ENCODE data around the gene RTF2.

RTF2 gene

DNA sequence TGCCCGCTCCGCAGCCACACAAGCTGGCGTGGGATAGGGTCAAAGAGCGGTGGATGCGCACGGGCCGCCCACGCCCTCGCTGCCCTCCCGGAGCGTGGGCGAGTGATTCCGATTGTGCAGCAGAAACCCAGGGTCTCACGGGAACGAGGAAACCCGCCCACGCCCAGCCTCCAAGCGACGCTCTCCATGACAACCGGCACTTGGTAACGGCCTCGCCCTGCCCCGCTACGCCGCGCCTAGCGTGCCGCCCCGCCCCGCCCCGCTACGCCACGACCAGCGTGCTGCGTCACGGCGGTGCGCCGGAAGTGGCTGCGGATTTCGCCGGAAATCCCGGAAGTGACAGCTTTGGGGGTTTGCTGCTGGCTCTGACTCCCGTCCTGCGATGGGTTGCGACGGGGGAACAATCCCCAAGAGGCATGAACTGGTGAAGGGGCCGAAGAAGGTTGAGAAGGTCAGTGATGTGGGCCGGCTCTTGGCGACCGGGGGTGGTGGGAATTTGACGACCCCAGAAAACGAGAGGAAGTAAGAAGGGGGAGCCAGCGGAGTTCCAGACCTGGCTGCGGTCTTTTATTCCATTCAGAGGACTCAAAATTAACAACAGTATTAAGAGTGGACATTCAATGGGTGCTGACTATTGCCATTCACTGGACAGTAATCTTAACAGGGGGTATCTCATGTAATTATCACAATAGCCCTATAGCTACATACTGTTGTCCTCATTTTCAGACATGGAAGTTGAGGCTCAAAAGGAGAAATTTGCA lies at the start of gene RTF2:
TSS of gene RTF2 (plus strand) at position 312 of the 761 bp plus-strand sequence. CDS start at position 383, 71 bp downstream.
- H3K27ac ChIP-seq: peak within 1 kb of the TSS; percentile 78 to 83
- peak within 1 kb of the TSS; percentile 86 for H3K4me3 ChIP-seq
- DNase-seq (ENCODE audit: low spot score): peak; percentile 95
- no peak for TF ChIP-seq CTCF (IDR thresholded peaks at IDR 0.05)

DNA sequence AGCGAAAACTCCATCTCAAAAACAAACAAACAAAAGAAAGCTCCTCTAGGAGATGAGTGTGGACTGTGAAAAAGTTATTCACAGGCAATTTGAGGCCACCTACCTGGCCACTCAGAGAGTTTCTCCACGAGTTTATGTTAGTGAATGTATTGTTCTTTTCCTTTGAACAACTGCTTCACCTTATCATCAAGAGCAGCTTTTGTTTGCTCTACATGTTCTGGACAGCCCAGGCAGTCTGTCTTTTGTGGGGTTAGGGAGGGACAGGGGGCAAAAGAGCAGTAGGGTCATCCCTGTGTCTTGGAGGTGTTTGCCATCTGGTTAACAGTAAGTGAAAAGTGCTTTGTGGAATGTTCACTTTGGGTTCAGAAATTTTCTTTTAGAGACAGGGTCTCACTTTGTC lies 48.4 kb upstream of the RTF2 start:
- no peak for DNase-seq (ENCODE audit: low spot score)
- H3K4me3 ChIP-seq: no peak overlapping the region
- no peak for TF ChIP-seq CTCF (IDR thresholded peaks at IDR 0.05)
- no peak overlapping the region for H3K27ac ChIP-seq

GRCh38 chr20:56420940-56421688 lies 47.3 kb upstream of the RTF2 start:
- TF ChIP-seq CTCF (IDR thresholded peaks at IDR 0.05): no peak
- H3K27ac ChIP-seq: no peak overlapping the region
- DNase-seq (ENCODE audit: low spot score): no peak
- H3K4me3 ChIP-seq: no peak overlapping the region

DNA sequence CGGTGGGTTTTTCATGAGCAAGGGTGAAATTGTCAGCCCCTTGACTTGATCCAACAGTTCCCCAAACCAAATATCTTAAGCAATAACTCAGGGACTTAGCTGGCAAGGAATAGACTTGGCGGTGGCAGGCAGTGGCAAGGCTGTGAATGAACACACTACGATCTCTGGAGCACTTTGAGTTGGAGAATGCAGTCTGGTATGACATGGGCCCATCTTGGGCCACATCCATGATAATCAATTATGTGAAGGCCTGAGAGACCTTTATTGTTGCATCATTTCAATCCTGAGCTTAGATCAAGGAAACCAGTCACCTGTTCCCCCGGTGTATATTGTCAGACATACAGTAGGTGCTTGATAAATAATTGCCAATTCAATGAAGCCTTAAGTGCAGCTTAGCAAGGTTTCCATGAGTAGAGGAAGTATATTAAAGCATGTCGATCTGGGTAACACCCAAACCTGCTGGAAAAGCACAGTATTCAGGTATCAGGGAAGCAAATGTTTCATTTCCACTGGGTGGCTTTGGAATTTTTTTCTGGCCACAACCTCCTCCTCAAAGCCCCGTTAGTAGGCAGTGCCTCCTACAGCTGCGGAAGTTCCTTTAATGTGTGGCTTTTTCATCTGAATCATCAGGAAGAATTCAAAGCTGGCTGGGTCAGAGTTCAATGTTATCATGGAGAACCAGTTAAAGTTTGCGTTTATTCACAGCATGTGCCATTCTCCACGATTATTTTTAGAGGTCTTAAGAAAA lies 46.2 kb upstream of the RTF2 start:
- TF ChIP-seq CTCF (IDR thresholded peaks at IDR 0.05): no peak
- no peak for DNase-seq (ENCODE audit: low spot score)
- H3K4me3 ChIP-seq: no peak overlapping the region
- peak overlapping the region in 1 of 2 donors; percentile 32 for H3K27ac ChIP-seq

GRCh38 chr20:56422824-56423189 lies 45.6 kb upstream of the RTF2 start:
- peak overlapping the region in 1 of 2 donors; percentile 13 for H3K27ac ChIP-seq

DNA sequence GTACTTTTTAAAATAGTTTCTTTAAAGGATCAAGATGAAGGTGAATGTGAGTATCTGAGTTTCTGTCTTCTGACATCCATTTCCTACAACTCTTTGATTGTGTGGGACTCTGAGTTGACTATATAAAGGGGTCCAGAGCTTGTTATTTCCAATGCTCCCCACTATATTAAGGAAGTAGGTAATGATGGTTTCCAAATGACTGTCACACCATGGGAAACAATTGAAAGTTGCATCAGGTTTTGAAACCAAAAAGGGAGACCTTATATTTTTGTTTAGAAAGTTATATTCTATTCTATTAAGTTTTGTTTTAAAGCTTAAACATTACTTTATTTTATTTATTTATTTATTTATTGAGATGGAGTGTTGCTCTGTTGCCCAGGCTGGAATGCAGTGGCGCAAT lies 45.2 kb upstream of the RTF2 start:
- Histone ChIP-seq H3K4me3 (no peak overlapping the region), H3K27ac (peak overlapping the region in 1 of 2 donors; percentile 13)
- no peak for TF ChIP-seq CTCF (IDR thresholded peaks at IDR 0.05)
- DNase-seq (ENCODE audit: low spot score): no peak

More at GRCh38 chr20:56422824-56423189, 45.6 kb upstream of the RTF2 start:
- no peak overlapping the region for H3K4me3 ChIP-seq
- no peak for DNase-seq (ENCODE audit: low spot score)
- no peak for TF ChIP-seq CTCF (IDR thresholded peaks at IDR 0.05)

Measured in coronary artery (tissue), 2 donors.